GM06990 (cell line): ENCODE data around the gene TTC33.
"Not testable (repeated sequence)": the region's sequence is repeated elsewhere in the genome, so short reads cannot be mapped to it uniquely, and the experiment has no call there.

ENCODE experiments used
- DNase-seq: peaks from one replicate; pipeline ENCODE4 v3.0.0-alpha.2; 2011; ENCODE audit not compliant: insufficient read length; ENCODE audit errors: extremely low read depth
- H3K27me3 ChIP-seq: replicated peaks from 2 replicates; pipeline ENCODE4 v1.6.0; 2011; ENCODE audit warnings: low read length; ENCODE audit not compliant: control insufficient read depth, insufficient read depth
- H3K36me3 ChIP-seq: 2 replicates; pipeline ENCODE4 v1.5.1; 2011; ENCODE audit warnings: low read length; ENCODE audit not compliant: control insufficient read depth, insufficient read depth
- H3K4me3 ChIP-seq: replicated peaks from 2 replicates; pipeline ENCODE4 v1.5.1; 2011; ENCODE audit warnings: low read depth, mild to moderate bottlenecking, control low read depth, low read length
- CTCF ChIP-seq: IDR thresholded peaks from 2 replicates; pipeline ENCODE4 v1.5.1; 2011; ENCODE audit warnings: low read length, control low read depth, mild to moderate bottlenecking, inconsistent platforms; ENCODE audit not compliant: insufficient read depth, poor library complexity, severe bottlenecking

The TTC33 gene

DNA sequence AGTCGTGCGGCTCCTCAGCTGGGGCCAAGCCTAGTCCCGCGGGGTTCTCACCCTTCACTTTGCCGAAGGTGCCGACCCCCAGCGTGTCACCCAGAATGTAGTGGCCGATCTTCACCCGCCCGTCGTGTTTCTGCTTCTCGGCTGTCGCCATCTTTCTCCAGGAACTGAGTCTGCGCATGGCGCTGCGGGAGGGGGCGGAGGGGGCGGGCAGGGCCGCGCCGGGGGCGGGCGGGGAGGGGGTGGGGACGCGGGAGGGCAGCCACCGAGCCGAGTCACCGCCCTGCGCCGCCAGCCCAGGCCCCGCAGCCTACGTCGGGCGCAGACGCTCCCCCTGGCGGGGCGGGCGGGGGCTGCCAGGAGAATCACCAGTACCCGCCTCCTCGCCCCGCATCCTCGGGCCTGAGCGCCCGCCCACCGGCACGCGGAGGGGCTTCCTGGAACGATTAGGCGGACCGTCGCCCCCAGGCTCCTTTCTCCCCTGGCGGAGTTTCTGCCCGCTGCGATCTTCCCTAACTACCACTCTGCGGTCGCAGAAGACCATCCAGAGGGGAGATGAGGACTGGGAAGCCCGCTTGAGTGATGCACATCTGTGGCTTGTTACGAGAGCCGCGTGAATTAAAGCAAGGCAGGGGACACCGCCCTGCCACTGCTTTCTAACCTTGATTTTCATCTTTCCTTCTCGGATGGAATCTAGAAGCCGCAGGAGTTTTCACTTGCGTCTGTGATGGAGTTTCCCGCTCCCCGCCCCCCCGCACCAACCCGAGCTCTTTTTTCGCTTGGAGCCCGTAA lies 42.4 kb upstream of the TTC33 start, which contains the start of gene PRKAA1:
Gene PRKAA1 (minus strand): TSS at position 363 of the 789 bp plus-strand sequence. CDS start 185 bp downstream, at position 178.
- Histone ChIP-seq H3K36me3 (no peaks in the 10 kb centered on the region), H3K27me3 (no peaks in the 10 kb centered on the region), H3K4me3 (peak within 1 kb of the TSS; percentile 90)
- peak; percentile 90 for DNase-seq
- TF ChIP-seq CTCF: peak; percentile 59

DNA sequence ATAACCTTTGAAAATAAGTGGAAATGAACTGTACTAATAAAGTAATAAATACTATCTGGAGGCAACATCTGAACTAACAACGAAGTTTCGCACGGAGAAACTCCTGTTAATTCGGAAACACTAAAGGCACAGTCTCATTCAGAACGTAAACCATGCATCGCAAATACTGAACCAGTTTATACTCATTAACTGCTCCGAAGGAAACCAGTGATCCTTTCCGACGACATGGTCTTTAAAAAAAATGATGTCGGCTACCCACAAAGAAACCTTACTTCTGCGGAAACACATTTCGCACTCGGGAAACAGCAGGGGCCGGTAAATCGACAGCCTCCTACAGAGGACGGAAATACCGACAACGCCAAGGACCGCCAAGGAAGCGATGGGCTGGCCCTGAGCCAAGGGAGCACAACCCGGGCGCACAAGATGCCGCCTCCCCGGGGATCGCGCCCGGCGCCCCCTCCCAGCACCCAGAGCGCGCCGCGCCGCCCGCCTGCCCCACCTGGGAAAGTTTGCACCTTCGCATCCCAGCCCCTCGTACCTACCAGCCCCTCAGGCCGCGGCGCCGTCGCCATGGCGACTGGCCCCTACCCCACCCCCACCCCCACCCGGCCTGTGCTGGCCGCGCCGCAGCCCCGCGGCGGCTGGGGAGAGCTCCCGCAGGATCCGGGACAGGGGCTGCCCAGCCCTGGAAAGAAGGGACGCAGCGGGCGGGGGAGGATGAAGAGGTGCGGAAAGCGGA lies 41.7 kb upstream of the TTC33 start:
- Histone ChIP-seq H3K36me3 (no peaks in the 10 kb centered on the region), H3K27me3 (no peaks in the 10 kb centered on the region), H3K4me3 (peak overlapping the region; percentile 90)
- peak; percentile 76 for DNase-seq
- TF ChIP-seq CTCF: no peak

DNA sequence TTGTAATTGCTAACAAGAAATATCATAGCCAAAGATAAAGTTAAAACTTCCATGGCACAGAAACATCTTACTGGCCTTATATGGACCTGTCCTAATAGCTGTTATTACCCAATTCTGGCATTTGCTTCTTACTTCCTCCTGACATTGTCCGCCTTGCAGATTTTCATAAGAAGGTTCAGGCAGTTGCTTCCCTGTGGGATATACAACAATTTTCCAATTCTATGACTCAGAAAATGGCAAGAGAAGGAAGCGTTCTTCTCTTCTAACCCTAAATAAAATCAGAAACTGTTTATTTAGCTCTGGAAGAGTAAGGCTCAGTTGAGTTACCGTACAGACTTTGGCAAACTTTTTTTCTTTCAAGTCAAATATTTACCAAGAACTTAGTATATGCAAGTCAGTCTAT lies 40.7 kb upstream of the TTC33 start:
- Histone ChIP-seq H3K36me3 (no peaks in the 10 kb centered on the region), H3K27me3 (no peaks in the 10 kb centered on the region), H3K4me3 (peak overlapping the region; percentile 90; the same call in 1 of the 2 replicates)
- no peak for TF ChIP-seq CTCF
- DNase-seq: no peak

- not testable (repeated sequence) for DNase-seq, H3K27me3 ChIP-seq, H3K36me3 ChIP-seq
Measured at GRCh38 chr5:40794877-40795276, 39.1 kb upstream of the TTC33 start.

DNA sequence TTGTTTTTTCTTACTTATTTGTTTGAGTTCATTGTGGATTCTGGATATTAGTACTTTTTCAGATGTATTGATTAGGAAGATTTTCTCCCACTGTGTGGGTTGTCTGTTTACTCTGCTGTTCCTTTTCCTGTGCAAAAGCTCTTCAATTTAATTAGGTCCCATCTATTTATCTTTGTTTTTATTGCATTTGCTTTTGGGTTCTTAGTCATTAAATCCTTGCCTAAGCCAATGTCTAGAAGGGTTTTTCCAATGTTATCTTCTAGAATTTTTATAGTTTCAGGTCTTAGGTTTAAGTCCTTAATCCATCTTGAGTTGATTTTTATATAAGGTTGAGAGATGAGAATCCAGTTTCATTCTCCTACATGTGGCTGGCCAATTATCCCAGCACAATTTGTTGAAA lies 38.6 kb upstream of the TTC33 start:
- H3K4me3 ChIP-seq, H3K36me3 ChIP-seq, DNase-seq, H3K27me3 ChIP-seq: not testable (repeated sequence)

More at GRCh38 chr5:40794877-40795276, 39.1 kb upstream of the TTC33 start:
- not testable (repeated sequence) for H3K4me3 ChIP-seq

DNA sequence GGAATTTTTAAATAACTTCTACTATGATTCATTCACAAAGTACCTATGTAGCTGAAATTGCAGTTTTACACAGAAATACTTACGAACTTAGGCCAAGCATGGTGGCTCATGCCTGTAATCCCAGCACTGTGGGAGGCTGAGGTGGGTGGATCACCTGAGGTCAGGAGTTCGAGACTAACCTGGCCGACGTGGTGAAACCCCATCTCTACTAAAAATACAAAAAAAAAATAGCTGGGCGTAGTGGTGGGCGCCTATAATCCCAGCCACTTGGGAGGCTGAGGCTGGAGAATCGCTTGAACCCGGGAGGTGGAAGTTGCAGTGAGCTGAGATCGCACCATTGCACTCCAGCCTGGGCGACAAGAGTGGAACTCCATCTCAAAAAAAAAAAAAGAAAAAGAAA lies 36.9 kb upstream of the TTC33 start:
- H3K27me3 ChIP-seq, DNase-seq, H3K36me3 ChIP-seq, H3K4me3 ChIP-seq: not testable (repeated sequence)

GRCh38 chr5:40791715-40792139 lies 36.0 kb upstream of the TTC33 start:
- TF ChIP-seq CTCF: no peak
- H3K27me3 ChIP-seq: no peaks in the 10 kb centered on the region
- H3K4me3 ChIP-seq: no peak overlapping the region
- H3K36me3 ChIP-seq: no peaks in the 10 kb centered on the region
- DNase-seq: no peak
